Neural crest cell (in vitro differentiated cells): ENCODE measurements around the gene CNOT4. TPM values are rescaled to one million over a fixed set of nuclear protein-coding genes. Genes with fewer than 3 reads are reported as not detected.

Experiments used
- DNase-seq: peaks from one replicate; pipeline ENCODE4 v3.0.0; 2021; ENCODE audit warnings: low read depth, mixed read lengths, low spot score
- H3K27ac Mint-ChIP-seq: one replicate; pipeline ENCODE4 v1.8.0; 2021; ENCODE audit warnings: mild to moderate bottlenecking, mixed read lengths; ENCODE audit not compliant: unreplicated experiment
- H3K27me3 Mint-ChIP-seq: 2 replicates; pipeline ENCODE4 v1.8.0; 2021; ENCODE audit warnings: low read depth, mild to moderate bottlenecking, mixed read lengths
- H3K36me3 Mint-ChIP-seq: 2 replicates; pipeline ENCODE4 v1.8.0; 2021; ENCODE audit warnings: low read depth, mild to moderate bottlenecking, mixed read lengths
- H3K4me1 Mint-ChIP-seq: 2 replicates; pipeline ENCODE4 v1.8.0; 2021; ENCODE audit warnings: mixed read lengths
- H3K4me3 Mint-ChIP-seq: one replicate; pipeline ENCODE4 v1.8.0; 2021; ENCODE audit warnings: mild to moderate bottlenecking, mixed read lengths
- H3K9me3 Mint-ChIP-seq: 2 replicates; pipeline ENCODE4 v1.8.0; 2021; ENCODE audit warnings: mixed read lengths
- CTCF ChIP-seq: fragments of 200-600 bp; sonication (generic); conservative IDR thresholded peaks from 2 replicates; pipeline ENCODE4 v1.5.0; 2021; ENCODE audit warnings: antibody characterized with exemption, mild to moderate bottlenecking
- total RNA-seq: library from RNA; stranded (reverse); gene quantifications from 2 replicates; pipeline ENCODE4 v1.2.1, GENCODE V29; 2021

CNOT4 gene
- total RNA-seq, 1 donor from 2014 or later: 31.1 TPM

DNA sequence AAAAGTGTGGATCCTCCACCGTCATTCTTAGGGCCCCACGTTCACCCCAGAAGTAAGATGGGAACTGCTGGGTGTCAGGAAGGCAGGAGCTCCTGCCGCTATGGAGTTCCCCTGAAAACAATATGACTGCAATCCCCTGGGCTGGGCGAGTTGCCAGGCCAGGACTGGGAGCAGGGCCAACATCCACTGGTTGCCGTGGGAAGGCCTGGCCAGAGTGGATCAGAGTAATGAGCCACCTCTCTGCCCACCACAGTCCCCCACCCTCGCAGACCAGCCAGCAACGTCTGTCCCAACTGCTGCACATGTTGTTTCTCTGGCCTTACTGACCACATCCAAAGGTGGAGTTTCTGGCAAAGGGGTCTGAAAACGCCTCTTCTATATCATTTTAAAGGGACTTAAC, 189.6 kb downstream of the CNOT4 start:
- Mint-ChIP-seq H3K36me3 (no peaks in the 10 kb centered on the region), H3K9me3 (no peaks in the 10 kb centered on the region), H3K27ac (no peak overlapping the region), H3K4me3 (no peak overlapping the region), H3K27me3 (no peaks in the 10 kb centered on the region), H3K4me1 (no peaks in the 10 kb centered on the region)
- no peak for TF ChIP-seq CTCF
- DNase-seq: no peak

- Mint-ChIP-seq H3K27me3 (peaks cover 2% of the 10 kb centered on the region), H3K9me3 (no peaks in the 10 kb centered on the region), H3K27ac (no peak overlapping the region), H3K4me1 (no peaks in the 10 kb centered on the region), H3K36me3 (no peaks in the 10 kb centered on the region), H3K4me3 (no peak overlapping the region)
- DNase-seq: no peak
- TF ChIP-seq CTCF: no peak
Observed at GRCh38 chr7:135317676-135318325, 192.1 kb downstream of the CNOT4 start.

GRCh38 chr7:135316648-135317313, 193.1 kb downstream of the CNOT4 start:
- Mint-ChIP-seq H3K4me1 (no peaks in the 10 kb centered on the region), H3K4me3 (no peak overlapping the region), H3K27ac (no peak overlapping the region), H3K27me3 (peaks cover 2% of the 10 kb centered on the region), H3K9me3 (no peaks in the 10 kb centered on the region), H3K36me3 (no peaks in the 10 kb centered on the region)
- no peak for DNase-seq
- no peak for TF ChIP-seq CTCF

DNA sequence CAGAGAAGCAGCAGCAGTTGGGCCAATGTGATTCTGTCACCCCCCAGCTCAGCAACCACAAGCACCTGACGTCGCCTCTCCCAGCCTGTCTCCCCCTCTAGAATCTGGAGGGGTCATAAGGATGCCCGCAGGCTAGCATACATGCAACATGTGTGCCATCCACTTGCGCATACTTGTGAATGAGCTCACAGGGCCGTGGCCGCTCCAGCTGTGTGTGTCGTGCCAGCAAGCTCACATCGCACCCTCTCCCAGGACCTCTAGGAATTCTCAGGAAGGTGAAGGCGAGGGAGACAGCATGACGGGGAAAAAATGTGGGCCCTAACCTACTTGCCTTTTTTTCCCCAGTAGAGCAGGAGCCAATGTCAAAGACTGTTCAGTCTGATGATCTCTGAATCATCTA, 195.9 kb downstream of the CNOT4 start:
- H3K4me1 Mint-ChIP-seq: no peaks in the 10 kb centered on the region
- no peak overlapping the region for H3K27ac Mint-ChIP-seq
- H3K27me3 Mint-ChIP-seq: peaks cover 2% of the 10 kb centered on the region
- no peaks in the 10 kb centered on the region for H3K36me3 Mint-ChIP-seq
- TF ChIP-seq CTCF: no peak
- no peak for DNase-seq
- no peak overlapping the region for H3K4me3 Mint-ChIP-seq
- H3K9me3 Mint-ChIP-seq: no peaks in the 10 kb centered on the region

Other genes with a start within 250 kb of the CNOT4 start
- 147 and 148 TPM in 2 replicates for gene NUP205, start 47.8 kb upstream of the CNOT4 start, total RNA-seq
- 58.9 and 62.2 TPM in 2 replicates for gene STMP1, start 152.4 kb upstream of the CNOT4 start, total RNA-seq
- gene SLC13A4, start 218.1 kb upstream of the CNOT4 start, total RNA-seq: 0.27 and 0.68 TPM in 2 replicates
- not detected in 2 replicates for gene FAM180A, start 238.7 kb upstream of the CNOT4 start, total RNA-seq